Stimulated activated effector memory CD8-positive, alpha-beta T cell treated with anti-CD3 and anti-CD28 coated beads, Interleukin-12 subunit alpha, Interleukin-12 subunit beta, amount 100 ng/mL, for 72 hours (primary cell): ENCODE data around the gene CNFN.

Experiments
- ATAC-seq: fragments of 150-1000 bp; cut with Tn5 transposase; 2 replicates; pipeline ENCODE4 v1.10.0; 2021
- DNase-seq, 2 donors: peaks; one replicate each; pipeline ENCODE4 v3.0.0; 2021 to 2022; ENCODE audit warnings: low spot score in 2 of 2
- H3K27ac Mint-ChIP-seq: one replicate; pipeline ENCODE4 v1.8.0; 2022; ENCODE audit warnings: mild to moderate bottlenecking, mixed read lengths
- H3K36me3 Mint-ChIP-seq: one replicate; pipeline ENCODE4 v1.8.0; 2022; ENCODE audit warnings: mild to moderate bottlenecking, mixed read lengths
- H3K4me1 Mint-ChIP-seq: one replicate; pipeline ENCODE4 v1.8.0; 2022; ENCODE audit warnings: mixed read lengths
- H3K4me3 Mint-ChIP-seq: one replicate; pipeline ENCODE4 v1.8.0; 2022; ENCODE audit warnings: mild to moderate bottlenecking, mixed read lengths
- H3K9me3 Mint-ChIP-seq: one replicate; pipeline ENCODE4 v1.8.0; 2022; ENCODE audit warnings: mixed read lengths

CNFN gene

GRCh38 chr19:42421101-42421500 lies 31.0 kb upstream of the CNFN start:
- ATAC-seq (no peak), DNase-seq (no peak)
- Mint-ChIP-seq H3K36me3 (peaks cover 20% of the 10 kb centered on the region), H3K27ac (peak overlapping the region; percentile 9), H3K9me3 (no peaks in the 10 kb centered on the region), H3K4me3 (peak overlapping the region; percentile 99), H3K4me1 (peaks cover 48% of the 10 kb centered on the region)

DNA sequence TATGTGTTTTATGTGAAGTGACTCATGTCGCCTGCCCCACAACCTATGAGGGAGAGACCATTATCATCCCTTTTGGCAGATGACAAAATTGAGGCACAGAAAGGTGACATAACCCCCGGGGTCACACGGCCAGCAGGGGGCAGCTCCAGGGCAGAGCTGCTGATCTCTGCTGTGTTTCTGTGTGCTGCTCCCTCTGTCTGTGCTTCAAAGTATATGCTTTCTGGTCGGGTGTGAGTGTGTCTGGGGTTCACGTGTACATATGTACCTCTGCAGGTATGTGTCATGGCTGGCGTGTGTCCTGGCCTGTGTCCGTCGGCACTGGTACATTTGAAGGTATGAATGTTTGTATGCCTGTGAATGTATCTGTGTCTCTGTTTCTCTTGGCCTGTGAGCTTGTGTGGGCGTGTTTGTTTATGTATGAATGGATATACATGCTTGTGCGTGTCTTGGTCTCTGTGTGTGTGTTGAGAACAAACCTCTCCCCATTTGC lies 30.0 kb upstream of the CNFN start:
- no peaks in the 10 kb centered on the region for H3K9me3 Mint-ChIP-seq
- peak; percentile 61 for ATAC-seq
- H3K4me3 Mint-ChIP-seq: no peak overlapping the region
- peak overlapping the region; percentile 9 for H3K27ac Mint-ChIP-seq
- H3K4me1 Mint-ChIP-seq: peaks cover 48% of the 10 kb centered on the region
- peak; percentile 57 to 85 for DNase-seq
- peaks cover 26% of the 10 kb centered on the region for H3K36me3 Mint-ChIP-seq

DNA sequence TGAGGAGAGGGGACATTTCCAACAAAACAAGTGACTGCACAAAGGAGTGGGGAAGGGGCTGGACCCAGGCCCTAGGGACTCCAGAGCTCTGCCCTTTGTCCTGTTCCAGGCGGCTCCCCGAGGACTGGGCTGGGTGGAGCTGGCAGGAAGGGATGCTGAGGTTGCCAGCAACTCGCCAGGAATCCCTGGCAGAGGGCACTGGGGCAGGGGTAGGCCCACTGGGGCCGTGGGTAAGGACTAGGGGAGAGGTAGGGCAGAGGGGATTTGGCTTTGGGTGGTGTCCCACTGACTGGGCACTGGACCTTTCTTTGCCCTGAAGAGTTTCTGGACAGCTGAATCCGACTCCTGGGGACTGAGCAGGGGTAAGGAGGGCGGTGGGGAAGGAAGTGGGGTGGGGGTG lies 29.2 kb upstream of the CNFN start:
- DNase-seq (no peak), ATAC-seq (no peak)
- peaks cover 33% of the 10 kb centered on the region for H3K36me3 Mint-ChIP-seq
- H3K9me3 Mint-ChIP-seq: no peaks in the 10 kb centered on the region
- no peak overlapping the region for H3K4me3 Mint-ChIP-seq
- H3K4me1 Mint-ChIP-seq: peaks cover 44% of the 10 kb centered on the region
- H3K27ac Mint-ChIP-seq: no peak overlapping the region

DNA sequence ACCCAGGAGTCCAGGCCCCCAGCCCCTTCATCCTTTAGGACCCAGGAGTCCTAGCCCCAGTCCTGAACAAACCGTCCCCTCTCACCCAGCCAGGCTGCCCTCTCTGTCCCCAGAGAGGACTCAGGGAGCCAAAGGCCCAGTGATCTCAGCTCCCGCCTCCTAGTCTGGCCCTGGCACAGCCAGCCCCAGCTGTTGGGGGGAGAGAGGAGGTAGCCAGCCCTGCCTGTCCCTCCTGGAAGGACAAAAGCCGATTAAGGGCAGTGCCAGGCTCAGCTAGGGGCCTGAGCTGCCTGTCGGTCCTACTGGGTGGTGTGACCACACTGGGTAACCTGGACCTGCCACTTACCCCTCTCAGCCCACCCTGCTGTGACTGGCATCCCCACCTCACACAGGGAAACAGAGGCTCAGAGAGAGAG lies 22.6 kb upstream of the CNFN start:
- peaks cover 32% of the 10 kb centered on the region for H3K4me1 Mint-ChIP-seq

GRCh38 chr19:42412227-42412626 lies 22.1 kb upstream of the CNFN start:
- H3K4me3 Mint-ChIP-seq: no peak overlapping the region
- DNase-seq: no peak
- peaks cover 35% of the 10 kb centered on the region for H3K4me1 Mint-ChIP-seq
- peaks cover 45% of the 10 kb centered on the region for H3K36me3 Mint-ChIP-seq
- H3K9me3 Mint-ChIP-seq: no peaks in the 10 kb centered on the region
- ATAC-seq: no peak
- H3K27ac Mint-ChIP-seq: peak overlapping the region; percentile 83

More for the DNA sequence above, 22.6 kb upstream of the CNFN start:
- Mint-ChIP-seq H3K4me3 (no peak overlapping the region), H3K27ac (peak overlapping the region; percentile 2), H3K36me3 (peaks cover 42% of the 10 kb centered on the region), H3K9me3 (no peaks in the 10 kb centered on the region)
- ATAC-seq (no peak), DNase-seq (no peak)

- no peak overlapping the region for H3K4me3 Mint-ChIP-seq
- H3K27ac Mint-ChIP-seq: peak overlapping the region; percentile 83
- peaks cover 48% of the 10 kb centered on the region for H3K36me3 Mint-ChIP-seq
- DNase-seq (no peak), ATAC-seq (no peak)
- peaks cover 35% of the 10 kb centered on the region for H3K4me1 Mint-ChIP-seq
- no peaks in the 10 kb centered on the region for H3K9me3 Mint-ChIP-seq
Observed at GRCh38 chr19:42411581-42412178, 21.6 kb upstream of the CNFN start.

GRCh38 chr19:42410371-42410770 lies 20.3 kb upstream of the CNFN start:
- peaks cover 35% of the 10 kb centered on the region for H3K4me1 Mint-ChIP-seq
- ATAC-seq (no peak), DNase-seq (no peak)
- no peak overlapping the region for H3K27ac Mint-ChIP-seq
- no peaks in the 10 kb centered on the region for H3K9me3 Mint-ChIP-seq
- no peak overlapping the region for H3K4me3 Mint-ChIP-seq
- peaks cover 49% of the 10 kb centered on the region for H3K36me3 Mint-ChIP-seq

DNA sequence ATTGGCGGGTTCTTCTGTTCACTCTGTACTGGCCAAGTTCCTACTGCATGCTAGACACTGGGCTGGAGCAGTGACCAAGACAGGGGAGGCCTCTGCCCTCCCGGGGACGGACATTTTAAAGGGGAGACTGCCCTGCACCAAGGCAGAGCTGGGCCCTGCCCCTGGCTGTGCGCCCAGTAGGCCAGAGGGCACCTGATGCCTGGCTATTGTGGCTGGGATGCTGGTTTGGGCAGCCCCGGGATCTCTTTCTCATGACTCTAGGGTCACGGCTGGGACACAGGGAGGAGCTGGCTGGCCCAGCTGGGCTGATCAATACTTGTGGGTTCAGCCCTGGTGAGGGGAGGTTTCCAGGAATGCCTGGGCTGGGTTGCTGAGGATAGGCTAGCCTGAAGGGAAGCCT lies 19.4 kb upstream of the CNFN start:
- ATAC-seq: no peak
- peaks cover 35% of the 10 kb centered on the region for H3K4me1 Mint-ChIP-seq
- no peak overlapping the region for H3K4me3 Mint-ChIP-seq
- no peak for DNase-seq
- H3K27ac Mint-ChIP-seq: peak overlapping the region; percentile 88
- H3K36me3 Mint-ChIP-seq: peaks cover 50% of the 10 kb centered on the region
- no peaks in the 10 kb centered on the region for H3K9me3 Mint-ChIP-seq

GRCh38 chr19:42407816-42408175 lies 17.7 kb upstream of the CNFN start:
- Mint-ChIP-seq H3K9me3 (no peaks in the 10 kb centered on the region), H3K27ac (peak overlapping the region; percentile 88)

DNA sequence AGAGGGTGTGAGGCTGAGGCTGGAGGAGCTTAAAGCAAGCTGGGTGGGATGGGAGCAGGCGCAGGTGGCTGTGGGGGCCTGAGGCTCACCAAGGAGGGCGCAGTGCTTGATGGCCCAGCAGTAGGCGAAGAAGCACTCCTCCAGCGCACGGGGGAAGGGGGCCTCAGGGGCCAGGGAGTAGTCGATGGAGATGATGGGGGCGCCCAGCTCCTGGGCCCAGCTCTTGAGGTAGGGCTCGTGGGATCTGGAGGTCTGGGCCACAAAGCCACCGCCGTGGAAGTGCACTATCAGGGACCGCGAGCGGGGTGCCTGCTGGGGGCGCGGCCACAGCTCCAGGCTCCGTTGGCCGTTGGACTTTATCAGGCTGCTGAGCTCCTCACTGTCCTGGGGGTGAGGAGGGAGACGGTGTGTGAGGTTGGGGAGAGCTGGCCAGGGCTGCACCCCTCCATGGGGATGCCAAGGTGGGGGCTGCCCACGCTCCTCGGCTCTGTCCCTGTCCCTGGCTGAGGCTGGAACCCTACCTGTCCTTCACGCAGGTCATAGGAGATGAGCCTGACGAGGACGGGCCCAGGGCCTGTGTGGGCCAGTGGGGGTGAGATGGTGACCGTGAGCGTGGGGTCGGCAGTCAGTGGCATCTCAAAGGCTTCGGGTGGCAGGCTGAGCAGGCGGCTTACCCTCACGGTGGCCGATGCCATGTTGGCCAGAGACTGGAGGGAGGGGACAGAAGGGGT lies 17.2 kb upstream of the CNFN start:
- no peaks in the 10 kb centered on the region for H3K9me3 Mint-ChIP-seq
- H3K27ac Mint-ChIP-seq: peak overlapping the region; percentile 71
- no peak overlapping the region for H3K4me3 Mint-ChIP-seq
- H3K4me1 Mint-ChIP-seq: peaks cover 42% of the 10 kb centered on the region
- ATAC-seq: no peak
- DNase-seq: no peak
- peaks cover 60% of the 10 kb centered on the region for H3K36me3 Mint-ChIP-seq

More at GRCh38 chr19:42407816-42408175, 17.7 kb upstream of the CNFN start:
- Mint-ChIP-seq H3K36me3 (peaks cover 55% of the 10 kb centered on the region), H3K4me3 (no peak overlapping the region), H3K4me1 (peaks cover 38% of the 10 kb centered on the region)
- no peak for DNase-seq
- ATAC-seq: no peak

GRCh38 chr19:42406111-42406510 lies 16.0 kb upstream of the CNFN start:
- no peak for ATAC-seq
- Mint-ChIP-seq H3K4me3 (no peak overlapping the region), H3K27ac (peak overlapping the region; percentile 71), H3K36me3 (peaks cover 63% of the 10 kb centered on the region), H3K9me3 (no peaks in the 10 kb centered on the region), H3K4me1 (peaks cover 40% of the 10 kb centered on the region)
- DNase-seq: no peak

GRCh38 chr19:42403586-42403985 lies 13.5 kb upstream of the CNFN start:
- Mint-ChIP-seq H3K36me3 (peaks cover 55% of the 10 kb centered on the region), H3K4me1 (peaks cover 51% of the 10 kb centered on the region), H3K4me3 (no peak overlapping the region), H3K9me3 (no peaks in the 10 kb centered on the region), H3K27ac (no peak overlapping the region)
- ATAC-seq (no peak), DNase-seq (no peak)

GRCh38 chr19:42402376-42403116 lies 12.4 kb upstream of the CNFN start:
- Mint-ChIP-seq H3K9me3 (no peaks in the 10 kb centered on the region), H3K27ac (peak overlapping the region; percentile 87), H3K4me3 (peak overlapping the region; percentile 74), H3K36me3 (peaks cover 50% of the 10 kb centered on the region), H3K4me1 (peaks cover 48% of the 10 kb centered on the region)
- no peak for ATAC-seq
- DNase-seq: no peak

- DNase-seq (peak; percentile 55 to 87), ATAC-seq (peak; percentile 72)
- peak overlapping the region; percentile 87 for H3K27ac Mint-ChIP-seq
- no peaks in the 10 kb centered on the region for H3K9me3 Mint-ChIP-seq
- H3K4me1 Mint-ChIP-seq: peaks cover 55% of the 10 kb centered on the region
- peak overlapping the region; percentile 74 for H3K4me3 Mint-ChIP-seq
- H3K36me3 Mint-ChIP-seq: peaks cover 47% of the 10 kb centered on the region
Observed at GRCh38 chr19:42401365-42402303, 11.5 kb upstream of the CNFN start.

DNA sequence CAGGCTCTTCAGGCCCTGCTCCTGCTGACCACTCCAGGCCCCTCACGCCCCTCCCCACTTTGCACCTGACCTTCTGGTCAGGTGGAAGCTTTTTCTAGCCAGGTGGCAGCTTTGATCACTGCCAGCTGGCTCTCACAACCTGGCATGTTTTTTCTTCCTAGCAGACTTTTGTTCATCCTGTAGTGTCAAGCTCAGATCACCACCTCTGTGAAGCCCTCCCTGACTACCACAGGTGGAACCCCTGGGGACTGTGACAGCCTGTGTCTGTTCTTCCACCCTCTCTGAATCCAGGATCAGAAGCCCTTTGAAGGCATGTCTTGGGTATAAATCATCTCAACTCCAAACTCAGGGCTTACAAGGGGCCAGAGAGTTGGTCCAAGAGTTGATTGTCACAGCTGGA lies 10.3 kb upstream of the CNFN start:
- Mint-ChIP-seq H3K27ac (peak overlapping the region; percentile 87), H3K36me3 (peaks cover 45% of the 10 kb centered on the region), H3K9me3 (no peaks in the 10 kb centered on the region), H3K4me1 (peaks cover 62% of the 10 kb centered on the region), H3K4me3 (peak overlapping the region; percentile 4)
- DNase-seq (no peak), ATAC-seq (no peak)
